BLaER1 (cell line): Measurements from ENCODE around the gene PRPF31.

Source experiments
- H3K27ac ChIP-seq: shearing (Covaris generic); formaldehyde crosslinking; 2 replicates; pipeline ENCODE4 v1.8.1; 2022
- H3K27me3 ChIP-seq: shearing (Covaris generic); formaldehyde crosslinking; 2 replicates; pipeline ENCODE4 v1.8.1; 2022
- H3K36me3 ChIP-seq: shearing (Covaris generic); formaldehyde crosslinking; 2 replicates; pipeline ENCODE4 v1.8.1; 2022
- H3K4me1 ChIP-seq: shearing (Covaris generic); formaldehyde crosslinking; 2 replicates; pipeline ENCODE4 v1.8.1; 2022
- H3K4me2 ChIP-seq: shearing (Covaris generic); formaldehyde crosslinking; 2 replicates; pipeline ENCODE4 v1.8.1; 2022
- H3K4me3 ChIP-seq: shearing (Covaris generic); formaldehyde crosslinking; 2 replicates; pipeline ENCODE4 v1.8.1; 2022
- H3K9ac ChIP-seq: shearing (Covaris generic); formaldehyde crosslinking; 2 replicates; pipeline ENCODE4 v1.8.1; 2022
- H3K9me3 ChIP-seq: shearing (Covaris generic); formaldehyde crosslinking; 2 replicates; pipeline ENCODE4 v1.8.1; 2022
- H4K20me1 ChIP-seq: shearing (Covaris generic); formaldehyde crosslinking; 2 replicates; pipeline ENCODE4 v1.8.1; 2022
- Cebpa-rat ChIP-seq: shearing (Covaris generic); IDR thresholded peaks from 2 replicates; pipeline ENCODE4 v1.8.1; 2022

The PRPF31 gene, protein sequence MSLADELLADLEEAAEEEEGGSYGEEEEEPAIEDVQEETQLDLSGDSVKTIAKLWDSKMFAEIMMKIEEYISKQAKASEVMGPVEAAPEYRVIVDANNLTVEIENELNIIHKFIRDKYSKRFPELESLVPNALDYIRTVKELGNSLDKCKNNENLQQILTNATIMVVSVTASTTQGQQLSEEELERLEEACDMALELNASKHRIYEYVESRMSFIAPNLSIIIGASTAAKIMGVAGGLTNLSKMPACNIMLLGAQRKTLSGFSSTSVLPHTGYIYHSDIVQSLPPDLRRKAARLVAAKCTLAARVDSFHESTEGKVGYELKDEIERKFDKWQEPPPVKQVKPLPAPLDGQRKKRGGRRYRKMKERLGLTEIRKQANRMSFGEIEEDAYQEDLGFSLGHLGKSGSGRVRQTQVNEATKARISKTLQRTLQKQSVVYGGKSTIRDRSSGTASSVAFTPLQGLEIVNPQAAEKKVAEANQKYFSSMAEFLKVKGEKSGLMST

GRCh38 chr19:54115109-54116063 is at the start of gene PRPF31, which contains the start of gene TFPT:
Gene PRPF31 (plus strand): TSS chr19:54115754. CDS start chr19:54118279, 2,525 bp downstream.
Gene TFPT (minus strand): TSS chr19:54115657. CDS start chr19:54115269, 388 bp downstream.
- Histone ChIP-seq H3K27ac (peak within 1 kb of the TSS; percentile 91), H3K4me1 (peaks cover 24% of the 10 kb centered on the region), H4K20me1 (peaks cover 30% of the 10 kb centered on the region), H3K27me3 (no peaks in the 10 kb centered on the region), H3K4me3 (peak within 1 kb of the TSS; percentile 94), H3K9me3 (no peaks in the 10 kb centered on the region), H3K36me3 (peaks cover 61% of the 10 kb centered on the region), H3K4me2 (peak within 1 kb of the TSS; percentile 94), H3K9ac (peak within 1 kb of the TSS; percentile 90)
- TF ChIP-seq Cebpa-rat = no peak

GRCh38 chr19:54069470-54069869 is 46.1 kb upstream of the PRPF31 start:
- no peak overlapping the region for H3K4me3 ChIP-seq
- H3K9ac ChIP-seq = no peak overlapping the region
- no peak for TF ChIP-seq Cebpa-rat
- H3K36me3 ChIP-seq = no peaks in the 10 kb centered on the region
- no peak overlapping the region for H3K4me2 ChIP-seq
- H3K4me1 ChIP-seq = no peaks in the 10 kb centered on the region
- H4K20me1 ChIP-seq = no peaks in the 10 kb centered on the region
- H3K27me3 ChIP-seq = no peaks in the 10 kb centered on the region
- 0 out of 2 replicates have a peak, but pooled peaks cover 5% of the 10 kb centered on the region for H3K9me3 ChIP-seq
- no peak overlapping the region for H3K27ac ChIP-seq

DNA sequence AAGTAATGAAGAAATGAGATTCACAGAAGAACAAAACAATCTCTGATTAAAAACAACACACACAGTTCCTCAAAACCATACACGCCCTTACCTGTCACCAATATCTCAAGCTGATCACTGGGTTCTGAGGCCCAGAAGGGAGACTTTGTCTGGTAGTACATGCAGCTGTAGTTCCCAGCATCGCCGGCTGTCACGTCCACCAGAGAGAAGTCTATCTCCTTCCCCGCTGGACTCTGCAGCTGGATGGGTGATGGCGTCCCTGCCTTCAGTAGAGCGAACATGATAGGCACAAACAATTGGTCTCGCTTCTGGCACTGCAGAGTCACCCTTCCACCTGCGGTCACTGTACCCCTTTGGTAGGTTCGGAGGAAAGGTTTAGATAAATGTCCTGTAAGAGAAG is 41.7 kb upstream of the PRPF31 start:
- H3K9ac ChIP-seq = no peak overlapping the region
- H3K4me1 ChIP-seq = no peaks in the 10 kb centered on the region
- no peaks in the 10 kb centered on the region for H3K36me3 ChIP-seq
- no peak overlapping the region for H3K4me3 ChIP-seq
- H3K27me3 ChIP-seq = no peaks in the 10 kb centered on the region
- H3K4me2 ChIP-seq = no peak overlapping the region
- H3K9me3 ChIP-seq = 0 out of 2 replicates have a peak, but pooled peaks cover 5% of the 10 kb centered on the region
- no peak for TF ChIP-seq Cebpa-rat
- no peak overlapping the region for H3K27ac ChIP-seq
- H4K20me1 ChIP-seq = no peaks in the 10 kb centered on the region

- Histone ChIP-seq H3K27ac (no peak overlapping the region), H3K36me3 (no peaks in the 10 kb centered on the region), H4K20me1 (no peaks in the 10 kb centered on the region), H3K4me2 (no peak overlapping the region), H3K9ac (no peak overlapping the region), H3K9me3 (peaks cover 11% of the 10 kb centered on the region), H3K4me3 (no peak overlapping the region), H3K4me1 (no peaks in the 10 kb centered on the region), H3K27me3 (no peaks in the 10 kb centered on the region)
- no peak for TF ChIP-seq Cebpa-rat
Observed at GRCh38 chr19:54074851-54075250, 40.7 kb upstream of the PRPF31 start.

DNA sequence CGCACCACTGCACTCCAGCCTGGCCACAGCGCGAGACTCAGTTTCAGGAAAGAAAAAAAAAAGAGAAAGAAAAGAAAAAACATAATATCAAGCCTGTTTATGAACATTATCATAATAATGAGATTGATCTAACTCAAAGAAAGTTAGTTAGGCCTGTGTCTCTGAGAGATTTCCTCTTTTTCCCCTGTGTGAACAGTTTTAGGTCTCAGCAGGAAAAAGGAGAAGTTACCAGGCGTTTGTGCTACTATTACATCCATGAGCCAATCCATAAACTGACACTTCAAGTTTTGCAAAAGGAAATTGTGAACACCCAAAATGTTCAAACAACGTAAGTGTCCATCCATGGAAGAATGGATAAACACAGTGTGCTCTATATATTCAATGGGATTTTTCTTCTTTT is 38.2 kb upstream of the PRPF31 start:
- Histone ChIP-seq H3K4me3 (no peak overlapping the region), H3K9me3 (peaks cover 29% of the 10 kb centered on the region), H3K4me2 (no peak overlapping the region), H3K36me3 (no peaks in the 10 kb centered on the region), H3K27me3 (no peaks in the 10 kb centered on the region), H4K20me1 (no peaks in the 10 kb centered on the region), H3K4me1 (no peaks in the 10 kb centered on the region), H3K27ac (no peak overlapping the region), H3K9ac (no peak overlapping the region)
- no peak for TF ChIP-seq Cebpa-rat

- no peak for TF ChIP-seq Cebpa-rat
- Histone ChIP-seq H3K4me3 (no peak within 1 kb of the TSS), H3K9ac (no peak within 1 kb of the TSS), H3K27ac (no peak within 1 kb of the TSS), H3K27me3 (no peaks in the 10 kb centered on the region), H4K20me1 (no peaks in the 10 kb centered on the region), H3K4me1 (no peaks in the 10 kb centered on the region), H3K9me3 (peaks cover 41% of the 10 kb centered on the region), H3K4me2 (no peak within 1 kb of the TSS), H3K36me3 (no peaks in the 10 kb centered on the region)
Observed at GRCh38 chr19:54081032-54081431, 34.5 kb upstream of the PRPF31 start, which contains the start of gene TARM1. Gene TARM1 (minus strand): TSS chr19:54081365. CDS start chr19:54081340, 25 bp downstream.

DNA sequence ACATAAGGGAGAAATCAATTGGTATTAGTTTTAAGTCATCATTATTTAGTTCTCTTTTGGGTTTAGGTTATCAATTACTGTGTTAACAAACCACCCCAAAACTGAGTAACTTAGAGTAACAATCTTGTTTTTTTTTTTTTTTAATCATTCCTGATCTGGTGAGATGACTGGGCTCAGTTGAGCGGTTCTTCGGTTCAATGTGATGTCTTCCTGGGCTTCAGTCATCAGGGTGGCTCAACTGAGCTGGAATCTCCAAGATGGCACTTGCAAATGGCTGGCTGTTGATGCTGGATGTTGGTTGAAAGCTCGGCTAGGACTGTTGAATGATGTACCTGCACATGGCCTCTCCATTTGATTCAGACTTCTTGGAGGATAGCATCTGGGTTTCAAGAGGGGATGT is 31.1 kb upstream of the PRPF31 start:
- H3K4me3 ChIP-seq = no peak overlapping the region
- no peaks in the 10 kb centered on the region for H3K4me1 ChIP-seq
- H3K36me3 ChIP-seq = no peaks in the 10 kb centered on the region
- peaks cover 37% of the 10 kb centered on the region for H3K9me3 ChIP-seq
- H4K20me1 ChIP-seq = no peaks in the 10 kb centered on the region
- no peak overlapping the region for H3K27ac ChIP-seq
- no peaks in the 10 kb centered on the region for H3K27me3 ChIP-seq
- TF ChIP-seq Cebpa-rat = no peak
- no peak overlapping the region for H3K4me2 ChIP-seq
- no peak overlapping the region for H3K9ac ChIP-seq

DNA sequence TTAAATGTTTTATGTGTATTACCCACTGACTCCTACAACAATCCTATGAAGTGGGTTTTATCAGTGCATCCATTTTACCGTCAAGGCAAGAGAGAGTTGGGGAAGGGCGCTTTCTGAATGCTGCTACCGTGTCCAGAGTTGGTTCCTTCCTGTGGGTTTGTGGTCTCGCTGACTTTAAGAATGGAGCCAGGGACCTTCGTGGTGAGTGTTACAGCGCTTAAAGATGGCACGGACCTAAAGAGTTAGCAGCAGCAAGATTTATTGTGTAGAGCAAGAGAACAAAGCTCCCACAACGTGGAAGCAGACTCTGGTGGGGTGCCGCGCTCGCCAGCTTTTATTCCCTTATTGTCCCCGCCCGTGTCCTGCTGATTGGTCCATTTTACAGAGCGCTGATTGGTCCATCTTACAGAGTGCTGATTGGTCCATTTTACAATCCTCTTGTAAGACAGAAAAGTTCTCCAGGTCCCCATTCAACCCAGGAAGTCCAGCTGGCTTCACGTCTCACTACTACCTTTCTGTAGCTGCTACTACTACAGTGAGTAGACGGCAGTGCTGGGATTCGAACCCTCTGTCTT is 21.0 kb upstream of the PRPF31 start:
- TF ChIP-seq Cebpa-rat = no peak
- Histone ChIP-seq H3K9ac (no peak overlapping the region), H3K36me3 (no peaks in the 10 kb centered on the region), H3K4me3 (0 out of 2 replicates have a peak overlapping the region, but pooled peaks have one; percentile 14), H3K27me3 (peaks cover 46% of the 10 kb centered on the region), H3K4me2 (peak overlapping the region; percentile 91), H3K4me1 (peaks cover 33% of the 10 kb centered on the region), H3K9me3 (peaks cover 18% of the 10 kb centered on the region), H4K20me1 (no peaks in the 10 kb centered on the region), H3K27ac (no peak overlapping the region)
